ENCODE data around the gene HYPK. TPM values are rescaled to one million over a fixed set of nuclear protein-coding genes. Genes with fewer than 3 reads are reported as not detected.

Gene HYPK
- total RNA-seq, 1 donor from 2014 or later = 20.2 TPM

GRCh38 chr15:43792761-43793476 lies 7.5 kb upstream of the HYPK start:
- H3K4me1 ChIP-seq = peaks cover 19 to 29% of the 10 kb centered on the region in 2 donors
- peaks cover 20 to 38% of the 10 kb centered on the region in 2 donors for H3K36me3 ChIP-seq
- no peak for TF ChIP-seq CTCF (IDR thresholded peaks at IDR 0.05)
- H3K4me3 ChIP-seq = peak overlapping the region; percentile 74 to 99
- H3K9me3 ChIP-seq = no peaks in the 10 kb centered on the region
- H3K27me3 ChIP-seq = no peaks in the 10 kb centered on the region
- DNase-seq (ENCODE audit: low spot score in 2 of 2) = no peak
- H3K27ac ChIP-seq = peak overlapping the region; percentile 88 to 99
- intact Hi-C loops (cut with DNase I) = loop anchor here (1.0 to 10.0 kb wide), 5 partner anchors 7 to 492 kb away; partner anchors contain the start of genes GOLM2, HYPK, MFAP1 and PDIA3

GRCh38 chr15:43793647-43794046 lies 6.8 kb upstream of the HYPK start:
- Histone ChIP-seq H3K27me3 (no peaks in the 10 kb centered on the region), H3K9me3 (no peaks in the 10 kb centered on the region), H3K4me1 (peaks cover 19 to 31% of the 10 kb centered on the region in 2 donors), H3K4me3 (peak overlapping the region; percentile 74 to 99), H3K36me3 (peaks cover 20 to 41% of the 10 kb centered on the region in 2 donors), H3K27ac (peak overlapping the region; percentile 88 to 99)
- DNase-seq (ENCODE audit: low spot score in 2 of 2) = no peak
- intact Hi-C loops (cut with DNase I) = loop anchor here (10.0 kb wide), 1 partner anchor 491 kb away; the partner anchor contains the start of gene GOLM2
- no peak for TF ChIP-seq CTCF (IDR thresholded peaks at IDR 0.05)

- intact Hi-C loops (cut with DNase I) = loop anchor here (10.0 kb wide), 1 partner anchor 490 kb away; the partner anchor contains the start of gene GOLM2
- Histone ChIP-seq H3K9me3 (no peaks in the 10 kb centered on the region), H3K27ac (peak overlapping the region; percentile 54 to 88), H3K4me3 (peak overlapping the region; percentile 74 to 99), H3K27me3 (no peaks in the 10 kb centered on the region), H3K36me3 (peaks cover 26 to 49% of the 10 kb centered on the region in 2 donors), H3K4me1 (peaks cover 19 to 31% of the 10 kb centered on the region in 2 donors)
- TF ChIP-seq CTCF (IDR thresholded peaks at IDR 0.05) = no peak
- DNase-seq (ENCODE audit: low spot score in 2 of 2) = no peak
These were observed 5.9 kb upstream of the HYPK start for GRCh38 chr15:43794269-43795037.

GRCh38 chr15:43795197-43795596 lies 5.2 kb upstream of the HYPK start:
- H3K4me1 ChIP-seq = peaks cover 19 to 37% of the 10 kb centered on the region in 2 donors
- intact Hi-C loops (cut with DNase I) = loop anchor here (10.0 kb wide), 1 partner anchor 490 kb away; the partner anchor contains the start of gene GOLM2
- no peak for DNase-seq (ENCODE audit: low spot score in 2 of 2)
- no peak overlapping the region for H3K4me3 ChIP-seq
- TF ChIP-seq CTCF (IDR thresholded peaks at IDR 0.05) = no peak
- H3K9me3 ChIP-seq = no peaks in the 10 kb centered on the region
- H3K36me3 ChIP-seq = peaks cover 26 to 54% of the 10 kb centered on the region in 2 donors
- H3K27ac ChIP-seq = peak overlapping the region; percentile 54 to 88
- no peaks in the 10 kb centered on the region for H3K27me3 ChIP-seq

GRCh38 chr15:43795997-43796396 lies 4.4 kb upstream of the HYPK start:
- H3K27me3 ChIP-seq = no peaks in the 10 kb centered on the region
- H3K36me3 ChIP-seq = peaks cover 26 to 54% of the 10 kb centered on the region in 2 donors
- H3K4me1 ChIP-seq = peaks cover 21 to 38% of the 10 kb centered on the region in 2 donors
- intact Hi-C loops (cut with DNase I) = loop anchor here (10.0 kb wide), 1 partner anchor 489 kb away; the partner anchor contains the start of gene GOLM2
- H3K27ac ChIP-seq = peak overlapping the region in 1 of 2 donors; percentile 88
- no peak for TF ChIP-seq CTCF (IDR thresholded peaks at IDR 0.05)
- no peaks in the 10 kb centered on the region for H3K9me3 ChIP-seq
- DNase-seq (ENCODE audit: low spot score in 2 of 2) = no peak
- no peak overlapping the region for H3K4me3 ChIP-seq

All from ascending aorta (tissue), 2 donors.